ENCODE results near the gene SLC9A9. TPM values are rescaled to one million over a fixed set of nuclear protein-coding genes. Genes with fewer than 3 reads are reported as not detected.
A peak's percentile ranks its signal among the peaks of the same experiment; 100 is the strongest.

Gene SLC9A9
- total and polyA plus RNA-seq, 9 of the 15 experiments (the other 6 are each of a cell fraction or from before 2014, with no cell fraction given), result 0.03 to 0.13 TPM; not detected in 7

DNA sequence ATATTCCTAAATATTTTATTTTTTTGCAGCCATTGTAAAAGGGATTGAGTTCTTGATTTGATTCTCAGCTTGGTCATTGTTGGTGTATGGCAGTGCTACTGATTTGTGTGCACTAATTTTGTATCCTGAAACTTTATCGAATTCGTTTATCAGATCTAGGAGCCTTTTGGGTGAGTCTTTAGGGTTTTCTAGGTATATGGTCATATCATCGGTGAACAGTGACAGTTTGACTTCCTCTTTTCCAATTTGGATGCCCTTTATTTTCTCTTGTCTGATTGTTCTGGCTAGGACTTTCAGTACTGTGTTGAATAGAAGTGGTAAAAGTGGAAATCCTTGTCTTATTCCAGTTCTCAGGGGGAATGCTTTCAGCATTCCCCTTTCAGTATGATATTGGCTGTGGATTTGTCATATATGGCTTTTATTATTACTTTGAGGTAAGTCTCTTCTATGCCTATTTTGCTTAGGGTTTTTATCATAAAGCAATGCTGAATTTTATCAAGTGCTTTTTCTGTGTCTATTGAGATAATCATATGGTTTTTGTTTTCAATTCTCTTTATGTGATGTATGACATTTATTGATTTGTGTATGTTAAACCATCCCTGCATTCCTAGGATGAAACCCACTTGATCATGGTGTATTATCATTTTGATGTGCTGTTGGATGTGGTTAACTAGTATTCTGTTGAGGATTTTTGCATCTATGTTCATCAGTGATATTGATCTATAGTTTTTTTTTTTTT is 11.4 kb upstream of the SLC9A9 start:
- ChIA-PET CTCF (ENCODE audit: low intra/inter-chr PET ratio) (no interaction called here), POLR2A (no interaction called here)
- DNase-seq (ENCODE audit: extremely low read depth in 1 of 4, low spot score in 3 of 4) (no peak), FAIRE-seq (no peak), ATAC-seq (no peak)
- Histone ChIP-seq H2AFZ (ENCODE audit: low read depth, low read length) (no peak overlapping the region), H3K36me3 (ENCODE audit: control insufficient read depth, insufficient read depth, low read length) (no peaks in the 10 kb centered on the region), H3K9me3 (replicated peaks; ENCODE audit: control insufficient read depth, insufficient read depth, low read depth, low read length) (no peaks in the 10 kb centered on the region), H3K9ac (ENCODE audit: insufficient read depth in 1 of 2, low read depth in 2 of 2, low read length in 2 of 2) (no peak overlapping the region), H3K4me1 (replicated peaks in 1 of 2; ENCODE audit: control insufficient read depth in 2 of 2, insufficient read depth in 2 of 2, low read length in 2 of 2) (no peaks in the 10 kb centered on the region), H3K4me2 (ENCODE audit: insufficient read depth, low read length) (no peak overlapping the region), H4K20me1 (replicated peaks; ENCODE audit: control insufficient read depth, insufficient read depth, low read length) (no peaks in the 10 kb centered on the region), H3K9me1 (ENCODE audit: control insufficient read depth, insufficient read depth, low read length) (no peaks in the 10 kb centered on the region), H3K27ac (ENCODE audit: extremely low read depth, low read depth, low read length) (no peak overlapping the region), H3K27me3 (ENCODE audit: control insufficient read depth in 2 of 2, insufficient read depth in 2 of 2, low read length in 2 of 2) (no peaks in the 10 kb centered on the region), H3K4me3 (no peak overlapping the region), H3K79me2 (ENCODE audit: control insufficient read depth, insufficient read depth, low read length) (no peaks in the 10 kb centered on the region)
- in situ Hi-C loops (cut with MboI), result no loop called here
- TF ChIP-seq SPI1 (IDR thresholded peaks at IDR 0.05; ENCODE audit: borderline replicate concordance, low read depth, low read length), result peak; percentile 60; the same call in 1 of the 2 replicates
- TF ChIP-seq, protein P1, sequence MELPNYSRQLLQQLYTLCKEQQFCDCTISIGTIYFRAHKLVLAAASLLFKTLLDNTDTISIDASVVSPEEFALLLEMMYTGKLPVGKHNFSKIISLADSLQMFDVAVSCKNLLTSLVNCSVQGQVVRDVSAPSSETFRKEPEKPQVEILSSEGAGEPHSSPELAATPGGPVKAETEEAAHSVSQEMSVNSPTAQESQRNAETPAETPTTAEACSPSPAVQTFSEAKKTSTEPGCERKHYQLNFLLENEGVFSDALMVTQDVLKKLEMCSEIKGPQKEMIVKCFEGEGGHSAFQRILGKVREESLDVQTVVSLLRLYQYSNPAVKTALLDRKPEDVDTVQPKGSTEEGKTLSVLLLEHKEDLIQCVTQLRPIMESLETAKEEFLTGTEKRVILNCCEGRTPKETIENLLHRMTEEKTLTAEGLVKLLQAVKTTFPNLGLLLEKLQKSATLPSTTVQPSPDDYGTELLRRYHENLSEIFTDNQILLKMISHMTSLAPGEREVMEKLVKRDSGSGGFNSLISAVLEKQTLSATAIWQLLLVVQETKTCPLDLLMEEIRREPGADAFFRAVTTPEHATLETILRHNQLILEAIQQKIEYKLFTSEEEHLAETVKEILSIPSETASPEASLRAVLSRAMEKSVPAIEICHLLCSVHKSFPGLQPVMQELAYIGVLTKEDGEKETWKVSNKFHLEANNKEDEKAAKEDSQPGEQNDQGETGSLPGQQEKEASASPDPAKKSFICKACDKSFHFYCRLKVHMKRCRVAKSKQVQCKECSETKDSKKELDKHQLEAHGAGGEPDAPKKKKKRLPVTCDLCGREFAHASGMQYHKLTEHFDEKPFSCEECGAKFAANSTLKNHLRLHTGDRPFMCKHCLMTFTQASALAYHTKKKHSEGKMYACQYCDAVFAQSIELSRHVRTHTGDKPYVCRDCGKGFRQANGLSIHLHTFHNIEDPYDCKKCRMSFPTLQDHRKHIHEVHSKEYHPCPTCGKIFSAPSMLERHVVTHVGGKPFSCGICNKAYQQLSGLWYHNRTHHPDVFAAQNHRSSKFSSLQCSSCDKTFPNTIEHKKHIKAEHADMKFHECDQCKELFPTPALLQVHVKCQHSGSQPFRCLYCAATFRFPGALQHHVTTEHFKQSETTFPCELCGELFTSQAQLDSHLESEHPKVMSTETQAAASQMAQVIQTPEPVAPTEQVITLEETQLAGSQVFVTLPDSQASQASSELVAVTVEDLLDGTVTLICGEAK (IDR thresholded peaks at IDR 0.05), result peak; percentile 61; the same call in 1 of the 2 replicates
- TF ChIP-seq, protein P1 (CRISPR knock-in tag; IDR thresholded peaks at IDR 0.05), result no peak
- TF ChIP-seq ARID1B (IDR thresholded peaks at IDR 0.05), result 0 out of 2 replicates have a peak, but pooled peaks have one; percentile 10
- no peak for TF ChIP-seq DIDO1 (tag; IDR thresholded peaks at IDR 0.05; ENCODE audit: low read depth)
- peak; percentile 92 for TF ChIP-seq ZNF324 (CRISPR knock-in tag; IDR thresholded peaks at IDR 0.05)
- no peak for TF ChIP-seq SIRT6 (IDR thresholded peaks at IDR 0.05; ENCODE audit: low read depth, low read length)
- intact Hi-C loops (cut with micrococcal nuclease), result no loop called here
- 2% methylated on average over 3 of the region's 3 CpGs for WGBS (ENCODE audit: insufficient coverage, low coverage, missing lambda C conversion rate)
- no TSS peak for BruUV-seq (replicated peaks)
